PC-9 (cell line): ENCODE data around the gene GPR183. TPM values are rescaled to one million over a fixed set of nuclear protein-coding genes. Genes with fewer than 3 reads are reported as not detected.

Experiments
- BruUV-seq: library from RNA; stranded (reverse); fragments of 400-500 nt; replicated peaks from 2 replicates; lab custom pipeline; 2021; lab: Mats Ljungman, UMichigan
- CTCF ChIA-PET: fragments of 300-600 bp; sonication (Branson Sonifier 250); formaldehyde crosslinking; loops from one replicate; lab custom pipeline; 2022; ENCODE audit warnings: antibody characterized with exemption; lab: Charles Lee
- POLR2A ChIA-PET: fragments of 300-600 bp; sonication (Branson Sonifier 250); formaldehyde crosslinking; loops from one replicate; lab custom pipeline; 2022; ENCODE audit warnings: antibody characterized with exemption; ENCODE audit not compliant: unreplicated experiment; lab: Charles Lee
- DNase-seq, 2 experiments: peaks; one replicate each; pipeline versions ENCODE4 v3.0.0 to v3.0.0-alpha.2; 2015 to 2022; ENCODE audit warnings: mixed read lengths in 1 of 2
- H2AFZ ChIP-seq: fragments of 200-600 bp; sonication (generic); 2 replicates; pipeline ENCODE4 v1.8.1; 2017; ENCODE audit warnings: antibody characterized with exemption
- H3F3A ChIP-seq: fragments of 200-600 bp; sonication (generic); 2 replicates; pipeline ENCODE4 v1.8.1; 2017; ENCODE audit warnings: antibody characterized with exemption, mild to moderate bottlenecking, low read depth; ENCODE audit not compliant: insufficient read depth
- H3K27ac ChIP-seq: fragments of 200-600 bp; sonication (generic); 2 replicates; pipeline ENCODE4 v1.6.1; 2016; ENCODE audit warnings: mixed run types
- H3K27me3 ChIP-seq: fragments of 200-600 bp; sonication (generic); 2 replicates; pipeline ENCODE4 v1.6.1; 2016; ENCODE audit warnings: low read depth, mixed run types; ENCODE audit not compliant: insufficient read depth
- H3K36me3 ChIP-seq: fragments of 200-600 bp; sonication (generic); 2 replicates; pipeline ENCODE4 v1.6.1; 2016; ENCODE audit warnings: low read depth, mixed run types
- H3K4me1 ChIP-seq: fragments of 200-600 bp; sonication (generic); replicated peaks from 2 replicates; pipeline ENCODE4 v1.6.1; 2016; ENCODE audit warnings: mixed run types; ENCODE audit not compliant: insufficient read depth
- H3K4me2 ChIP-seq: fragments of 200-600 bp; sonication (generic); 2 replicates; pipeline ENCODE4 v1.6.1; 2017; ENCODE audit warnings: mixed run types
- H3K4me3 ChIP-seq: fragments of 200-600 bp; sonication (generic); 2 replicates; pipeline ENCODE4 v1.6.1; 2016; ENCODE audit warnings: mixed run types
- H3K79me2 ChIP-seq: fragments of 200-600 bp; sonication (generic); 2 replicates; pipeline ENCODE4 v1.6.1; 2017; ENCODE audit warnings: low read depth, mixed run types
- H3K9me2 ChIP-seq: fragments of 200-600 bp; sonication (generic); 2 replicates; pipeline ENCODE4 v1.8.1; 2017; ENCODE audit warnings: mild to moderate bottlenecking; ENCODE audit not compliant: insufficient read depth
- H3K9me3 ChIP-seq: fragments of 200-600 bp; sonication (generic); 2 replicates; pipeline ENCODE4 v1.8.1; 2016; ENCODE audit warnings: low read depth; ENCODE audit not compliant: insufficient read depth
- H4K20me1 ChIP-seq: fragments of 200-600 bp; sonication (generic); 2 replicates; pipeline ENCODE4 v1.8.1; 2017; ENCODE audit not compliant: insufficient read depth
- EZH2 ChIP-seq: fragments of 200-600 bp; sonication (generic); IDR thresholded peaks from 2 replicates; pipeline ENCODE4 v1.8.0; 2017; ENCODE audit warnings: antibody characterized with exemption, low read depth
- intact Hi-C: fragments of 100-400 bp; cut with micrococcal nuclease; formaldehyde crosslinking; loops from one replicate; pipeline ENCODE4 v1.10.0; 2022; ENCODE audit not compliant: unreplicated experiment
- total RNA-seq: library from RNA; stranded (reverse); gene quantifications from 2 replicates; pipeline ENCODE4 v1.2.3, GENCODE V29; 2021
- TF ChIP-seq, protein P1 (sequence below): fragments of 200-600 bp; sonication (generic); conservative IDR thresholded peaks from 2 replicates; pipeline ENCODE4 v1.6.1; 2017; ENCODE audit warnings: mixed run types, antibody characterized with exemption, mild to moderate bottlenecking, moderate library complexity

GPR183 gene
- total RNA-seq, 1 experiment from 2014 or later = not detected

GRCh38 chr13:99342723-99343315 is 35.6 kb upstream of the GPR183 start:
- Histone ChIP-seq H3F3A (peaks cover 4% of the 10 kb centered on the region; the same call in 1 of the 2 replicates), H3K4me3 (no peak overlapping the region), H3K27ac (no peak overlapping the region), H3K4me1 (no peaks in the 10 kb centered on the region), H3K4me2 (no peak overlapping the region), H3K27me3 (no peaks in the 10 kb centered on the region), H3K9me3 (no peaks in the 10 kb centered on the region), H4K20me1 (no peaks in the 10 kb centered on the region), H3K36me3 (peaks cover 29% of the 10 kb centered on the region), H2AFZ (no peak overlapping the region), H3K9me2 (no peaks in the 10 kb centered on the region), H3K79me2 (no peaks in the 10 kb centered on the region)
- no TSS peak for BruUV-seq
- intact Hi-C loops = no loop called here
- ChIA-PET CTCF (interaction anchor here (0.7 kb wide), 1 partner anchor 103 kb away, joined by 3 read pairs; no protein-coding TSS in a partner anchor), POLR2A (no interaction called here)
- TF ChIP-seq, protein P1, sequence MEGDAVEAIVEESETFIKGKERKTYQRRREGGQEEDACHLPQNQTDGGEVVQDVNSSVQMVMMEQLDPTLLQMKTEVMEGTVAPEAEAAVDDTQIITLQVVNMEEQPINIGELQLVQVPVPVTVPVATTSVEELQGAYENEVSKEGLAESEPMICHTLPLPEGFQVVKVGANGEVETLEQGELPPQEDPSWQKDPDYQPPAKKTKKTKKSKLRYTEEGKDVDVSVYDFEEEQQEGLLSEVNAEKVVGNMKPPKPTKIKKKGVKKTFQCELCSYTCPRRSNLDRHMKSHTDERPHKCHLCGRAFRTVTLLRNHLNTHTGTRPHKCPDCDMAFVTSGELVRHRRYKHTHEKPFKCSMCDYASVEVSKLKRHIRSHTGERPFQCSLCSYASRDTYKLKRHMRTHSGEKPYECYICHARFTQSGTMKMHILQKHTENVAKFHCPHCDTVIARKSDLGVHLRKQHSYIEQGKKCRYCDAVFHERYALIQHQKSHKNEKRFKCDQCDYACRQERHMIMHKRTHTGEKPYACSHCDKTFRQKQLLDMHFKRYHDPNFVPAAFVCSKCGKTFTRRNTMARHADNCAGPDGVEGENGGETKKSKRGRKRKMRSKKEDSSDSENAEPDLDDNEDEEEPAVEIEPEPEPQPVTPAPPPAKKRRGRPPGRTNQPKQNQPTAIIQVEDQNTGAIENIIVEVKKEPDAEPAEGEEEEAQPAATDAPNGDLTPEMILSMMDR = no peak
- TF ChIP-seq EZH2 = no peak
- DNase-seq = no peak

GRCh38 chr13:99341969-99342722 is 34.9 kb upstream of the GPR183 start:
- H3F3A ChIP-seq = peaks cover 9% of the 10 kb centered on the region; the same call in 1 of the 2 replicates
- H3K4me2 ChIP-seq = no peak overlapping the region
- no peak overlapping the region for H2AFZ ChIP-seq
- BruUV-seq = no TSS peak
- intact Hi-C loops = no loop called here
- no peaks in the 10 kb centered on the region for H3K9me2 ChIP-seq
- no peaks in the 10 kb centered on the region for H3K79me2 ChIP-seq
- no peak for DNase-seq
- CTCF ChIA-PET = no interaction called here
- POLR2A ChIA-PET = interaction anchor here (0.6 kb wide), 1 partner anchor 325 kb away, joined by 3 read pairs; no protein-coding TSS in a partner anchor
- no peaks in the 10 kb centered on the region for H3K4me1 ChIP-seq
- H3K9me3 ChIP-seq = no peaks in the 10 kb centered on the region
- H4K20me1 ChIP-seq = no peaks in the 10 kb centered on the region
- no peak overlapping the region for H3K27ac ChIP-seq
- H3K36me3 ChIP-seq = peaks cover 29% of the 10 kb centered on the region
- no peak overlapping the region for H3K4me3 ChIP-seq
- no peaks in the 10 kb centered on the region for H3K27me3 ChIP-seq
- TF ChIP-seq, protein P1 = no peak
- no peak for TF ChIP-seq EZH2

DNA sequence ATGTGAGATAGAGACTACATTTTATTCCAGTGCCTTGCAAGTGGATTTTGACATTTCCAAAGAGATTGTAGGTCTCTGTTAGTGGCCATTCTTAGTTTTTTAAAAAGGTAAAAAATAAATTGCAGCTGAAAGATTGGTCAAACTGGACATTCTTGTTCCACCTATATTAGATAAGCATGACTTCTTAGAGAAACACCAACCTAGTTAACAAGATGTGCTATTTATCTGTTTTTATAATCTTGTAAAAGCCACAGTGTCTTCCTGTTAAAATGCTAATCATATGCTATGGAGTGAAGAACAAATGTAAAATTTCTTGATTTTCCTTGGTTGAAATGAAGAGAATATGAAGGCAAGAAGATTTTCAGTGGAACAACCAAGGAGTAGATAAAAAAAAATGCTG is 33.4 kb upstream of the GPR183 start:
- Histone ChIP-seq H3K27me3 (no peaks in the 10 kb centered on the region), H3F3A (peaks cover 16% of the 10 kb centered on the region; the same call in 1 of the 2 replicates), H4K20me1 (no peaks in the 10 kb centered on the region), H3K9me2 (no peaks in the 10 kb centered on the region), H3K27ac (no peak overlapping the region), H3K79me2 (no peaks in the 10 kb centered on the region), H2AFZ (no peak overlapping the region), H3K9me3 (no peaks in the 10 kb centered on the region), H3K4me3 (no peak overlapping the region), H3K36me3 (peaks cover 29% of the 10 kb centered on the region), H3K4me1 (no peaks in the 10 kb centered on the region), H3K4me2 (no peak overlapping the region)
- no TSS peak for BruUV-seq
- intact Hi-C loops = no loop called here
- ChIA-PET CTCF (no interaction called here), POLR2A (no interaction called here)
- no peak for DNase-seq
- TF ChIP-seq, protein P1 = no peak
- no peak for TF ChIP-seq EZH2
